Activated naive CD4-positive, alpha-beta T cell treated with anti-CD3 and anti-CD28 coated beads, Interleukin-2, amount 50 U/mL, for 24 hours (primary cell): ENCODE measurements around the gene GRIP1.

Experiments
- H3K27ac Mint-ChIP-seq: one replicate; pipeline ENCODE4 v1.8.0; 2021; ENCODE audit warnings: mild to moderate bottlenecking, mixed read lengths
- H3K27me3 Mint-ChIP-seq: one replicate; pipeline ENCODE4 v1.8.0; 2021; ENCODE audit warnings: mixed read lengths
- H3K36me3 Mint-ChIP-seq: one replicate; pipeline ENCODE4 v1.8.0; 2021; ENCODE audit warnings: mixed read lengths
- H3K4me1 Mint-ChIP-seq: one replicate; pipeline ENCODE4 v1.8.0; 2021; ENCODE audit warnings: mixed read lengths
- H3K4me3 Mint-ChIP-seq: one replicate; pipeline ENCODE4 v1.8.0; 2021; ENCODE audit warnings: mild to moderate bottlenecking, mixed read lengths
- H3K9me3 Mint-ChIP-seq: one replicate; pipeline ENCODE4 v1.8.0; 2021; ENCODE audit warnings: mixed read lengths

Gene GRIP1

DNA sequence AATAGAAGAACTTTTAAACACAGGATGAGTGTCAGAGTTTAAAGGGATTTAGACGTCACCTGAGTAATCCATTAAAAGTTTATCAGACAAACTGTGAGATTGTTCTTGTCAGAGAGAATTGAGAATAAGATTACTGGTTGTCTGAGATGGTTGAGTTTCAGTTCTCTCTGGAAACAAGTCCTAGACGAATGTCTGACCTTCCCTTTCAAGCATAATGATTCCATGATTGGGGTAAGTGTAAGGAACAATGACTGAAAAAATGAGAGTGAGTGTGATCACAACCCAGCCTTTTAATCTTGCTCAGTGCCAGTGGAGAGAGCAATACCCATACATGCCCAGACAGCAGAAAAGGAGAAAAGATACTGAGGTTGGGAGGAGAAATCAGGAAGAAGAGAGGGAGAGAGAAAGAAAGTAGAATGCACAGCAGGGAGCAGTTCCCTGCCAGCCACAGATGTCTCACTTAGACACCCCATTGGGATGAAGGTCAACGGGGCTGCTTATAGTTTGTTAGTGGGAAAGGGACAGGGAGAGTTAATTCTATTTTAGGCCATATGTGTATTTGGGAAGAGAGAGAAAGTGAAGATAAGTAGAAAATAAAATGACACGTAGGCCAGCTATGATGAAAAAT is 4.3 kb downstream of the GRIP1 start:
- Mint-ChIP-seq H3K4me3 (no peak overlapping the region), H3K9me3 (no peaks in the 10 kb centered on the region), H3K27ac (no peak overlapping the region), H3K4me1 (no peaks in the 10 kb centered on the region), H3K36me3 (peaks cover 3% of the 10 kb centered on the region), H3K27me3 (no peaks in the 10 kb centered on the region)

- no peaks in the 10 kb centered on the region for H3K4me1 Mint-ChIP-seq
- no peak overlapping the region for H3K27ac Mint-ChIP-seq
- peaks cover 2% of the 10 kb centered on the region for H3K27me3 Mint-ChIP-seq
- peaks cover 3% of the 10 kb centered on the region for H3K36me3 Mint-ChIP-seq
- H3K9me3 Mint-ChIP-seq, result no peaks in the 10 kb centered on the region
- no peak overlapping the region for H3K4me3 Mint-ChIP-seq
Observed at GRCh38 chr12:66669541-66669940, 9.3 kb downstream of the GRIP1 start.

DNA sequence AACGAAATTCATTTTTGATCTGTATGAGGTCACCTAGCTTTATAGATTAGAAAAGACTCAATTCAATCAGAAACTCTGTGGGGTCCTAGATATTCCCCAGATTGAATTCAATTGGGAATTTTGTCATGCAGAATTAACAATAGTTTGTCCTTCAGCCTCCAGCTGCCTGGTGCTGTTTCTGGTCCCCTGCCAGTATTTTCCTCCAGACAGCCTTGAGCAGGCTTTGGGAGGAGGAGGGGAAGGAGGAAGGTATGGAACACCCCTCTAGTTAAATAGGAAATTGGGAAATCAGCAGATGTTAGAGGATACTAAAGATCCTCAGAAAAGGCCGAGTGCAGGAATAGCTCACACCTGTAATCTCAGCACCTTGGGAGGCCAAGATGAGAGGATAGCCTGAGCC is 10.6 kb downstream of the GRIP1 start:
- Mint-ChIP-seq H3K4me3 (no peak overlapping the region), H3K4me1 (no peaks in the 10 kb centered on the region), H3K27ac (no peak overlapping the region), H3K27me3 (peaks cover 2% of the 10 kb centered on the region), H3K9me3 (no peaks in the 10 kb centered on the region), H3K36me3 (peaks cover 3% of the 10 kb centered on the region)

GRCh38 chr12:66667906-66668305 is 11.0 kb downstream of the GRIP1 start:
- H3K27me3 Mint-ChIP-seq, result peaks cover 2% of the 10 kb centered on the region
- H3K27ac Mint-ChIP-seq, result no peak overlapping the region
- H3K4me3 Mint-ChIP-seq, result no peak overlapping the region
- peaks cover 3% of the 10 kb centered on the region for H3K36me3 Mint-ChIP-seq
- H3K9me3 Mint-ChIP-seq, result no peaks in the 10 kb centered on the region
- no peaks in the 10 kb centered on the region for H3K4me1 Mint-ChIP-seq

GRCh38 chr12:66666481-66666880 is 12.4 kb downstream of the GRIP1 start:
- H3K36me3 Mint-ChIP-seq, result peaks cover 3% of the 10 kb centered on the region
- H3K27me3 Mint-ChIP-seq, result peaks cover 4% of the 10 kb centered on the region

DNA sequence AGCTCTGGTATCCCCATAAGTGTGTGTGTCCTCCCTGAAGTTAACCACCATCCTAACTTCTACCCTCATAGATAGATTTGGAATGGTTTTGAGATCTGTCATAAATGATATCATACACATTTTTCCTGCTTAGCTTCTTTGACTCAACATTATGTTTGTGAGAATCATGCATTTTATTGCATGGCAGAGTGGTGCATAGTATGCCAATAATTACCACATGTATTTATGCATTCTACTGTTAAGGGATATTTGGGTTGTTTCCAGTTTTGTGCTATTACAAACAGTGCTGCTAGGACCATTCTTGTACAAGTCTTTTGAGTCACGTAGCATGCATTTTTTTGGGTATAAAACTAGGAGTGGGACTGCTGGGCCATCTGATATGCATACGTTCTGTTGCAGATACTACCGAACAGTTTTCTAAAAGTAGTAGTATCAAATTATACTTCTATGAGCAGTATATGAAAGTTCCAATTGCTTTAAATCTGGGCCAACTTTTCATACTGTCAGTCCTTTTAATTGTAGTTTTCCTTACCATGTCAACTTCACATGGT is 13.4 kb downstream of the GRIP1 start:
- peaks cover 4% of the 10 kb centered on the region for H3K27me3 Mint-ChIP-seq
- H3K36me3 Mint-ChIP-seq, result peaks cover 3% of the 10 kb centered on the region
- H3K27ac Mint-ChIP-seq, result no peak overlapping the region
- H3K4me3 Mint-ChIP-seq, result no peak overlapping the region
- peaks cover 3% of the 10 kb centered on the region for H3K4me1 Mint-ChIP-seq
- H3K9me3 Mint-ChIP-seq, result no peaks in the 10 kb centered on the region

More at GRCh38 chr12:66666481-66666880, 12.4 kb downstream of the GRIP1 start:
- Mint-ChIP-seq H3K27ac (no peak overlapping the region), H3K9me3 (no peaks in the 10 kb centered on the region), H3K4me1 (peaks cover 3% of the 10 kb centered on the region), H3K4me3 (no peak overlapping the region)

DNA sequence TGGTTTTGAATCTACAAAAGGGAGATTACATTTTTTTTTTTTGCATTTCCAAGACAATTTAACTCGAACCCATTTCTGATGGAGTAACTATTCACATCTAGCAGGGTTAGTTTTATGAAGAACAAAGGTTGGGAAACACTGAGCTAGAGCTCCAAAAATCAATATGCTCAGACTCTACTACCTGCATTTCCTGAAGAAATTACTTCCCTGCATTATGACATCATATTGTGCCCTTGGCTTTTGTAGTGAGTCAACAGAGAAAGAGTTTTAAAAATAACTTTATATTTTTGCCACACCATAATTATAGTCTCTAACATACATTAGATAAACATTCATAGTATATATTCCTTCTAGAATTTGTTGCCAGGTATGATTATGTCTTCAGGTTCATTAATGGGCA is 14.8 kb downstream of the GRIP1 start:
- no peak overlapping the region for H3K27ac Mint-ChIP-seq
- no peak overlapping the region for H3K4me3 Mint-ChIP-seq
- peaks cover 4% of the 10 kb centered on the region for H3K27me3 Mint-ChIP-seq
- no peaks in the 10 kb centered on the region for H3K9me3 Mint-ChIP-seq
- peaks cover 3% of the 10 kb centered on the region for H3K36me3 Mint-ChIP-seq
- peaks cover 3% of the 10 kb centered on the region for H3K4me1 Mint-ChIP-seq

DNA sequence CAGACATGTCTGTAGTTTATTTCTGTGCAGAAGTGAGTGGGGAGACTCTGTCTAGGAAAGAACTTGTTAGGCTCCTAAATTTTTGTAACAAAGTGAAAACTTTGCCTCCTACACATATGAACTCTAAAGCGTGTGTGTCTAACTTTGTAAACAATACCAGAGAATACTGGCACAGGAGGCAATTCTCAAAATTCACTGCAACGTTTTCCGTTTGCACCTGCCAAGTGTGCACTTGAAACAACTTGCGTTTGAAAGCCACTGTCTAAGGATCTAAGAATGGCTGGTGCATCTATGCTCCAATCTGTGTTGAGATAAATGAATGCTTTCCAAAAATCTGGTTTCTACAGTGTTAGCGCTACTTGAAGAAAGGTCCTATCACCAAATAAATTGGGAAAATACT is 15.3 kb downstream of the GRIP1 start:
- H3K4me3 Mint-ChIP-seq, result no peak overlapping the region
- H3K36me3 Mint-ChIP-seq, result peaks cover 3% of the 10 kb centered on the region
- H3K27me3 Mint-ChIP-seq, result peaks cover 4% of the 10 kb centered on the region
- peaks cover 3% of the 10 kb centered on the region for H3K4me1 Mint-ChIP-seq
- H3K27ac Mint-ChIP-seq, result no peak overlapping the region
- H3K9me3 Mint-ChIP-seq, result no peaks in the 10 kb centered on the region

GRCh38 chr12:66662729-66663128 is 16.1 kb downstream of the GRIP1 start:
- Mint-ChIP-seq H3K4me1 (peaks cover 3% of the 10 kb centered on the region), H3K9me3 (no peaks in the 10 kb centered on the region), H3K4me3 (no peak overlapping the region), H3K27me3 (peaks cover 2% of the 10 kb centered on the region), H3K36me3 (peaks cover 3% of the 10 kb centered on the region), H3K27ac (no peak overlapping the region)

DNA sequence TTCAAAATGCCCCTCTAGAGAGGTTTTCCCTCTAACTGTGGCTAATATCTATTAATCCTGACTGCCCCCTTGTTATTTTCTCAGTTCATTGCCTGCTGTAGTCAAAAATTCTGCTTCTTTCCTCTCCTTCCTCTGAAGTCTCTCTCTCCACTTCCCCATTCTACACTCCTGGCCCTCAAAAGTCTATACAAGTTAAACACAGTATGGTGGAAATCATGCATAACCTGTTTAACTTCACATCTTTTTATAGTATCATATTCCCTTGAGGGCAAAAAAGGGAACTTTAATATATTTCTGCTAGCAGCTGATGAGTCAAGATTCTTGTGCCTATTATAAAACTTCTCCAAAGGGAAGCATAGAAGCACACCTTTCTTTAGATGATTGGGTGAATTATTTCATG is 16.7 kb downstream of the GRIP1 start:
- H3K4me1 Mint-ChIP-seq, result peaks cover 3% of the 10 kb centered on the region
- H3K36me3 Mint-ChIP-seq, result peaks cover 3% of the 10 kb centered on the region
- no peak overlapping the region for H3K4me3 Mint-ChIP-seq
- H3K27me3 Mint-ChIP-seq, result peaks cover 2% of the 10 kb centered on the region
- no peak overlapping the region for H3K27ac Mint-ChIP-seq
- H3K9me3 Mint-ChIP-seq, result no peaks in the 10 kb centered on the region

- H3K4me3 Mint-ChIP-seq, result no peak overlapping the region
- H3K27me3 Mint-ChIP-seq, result peaks cover 2% of the 10 kb centered on the region
- H3K27ac Mint-ChIP-seq, result no peak overlapping the region
Observed at GRCh38 chr12:66661357-66661756, 17.5 kb downstream of the GRIP1 start.

DNA sequence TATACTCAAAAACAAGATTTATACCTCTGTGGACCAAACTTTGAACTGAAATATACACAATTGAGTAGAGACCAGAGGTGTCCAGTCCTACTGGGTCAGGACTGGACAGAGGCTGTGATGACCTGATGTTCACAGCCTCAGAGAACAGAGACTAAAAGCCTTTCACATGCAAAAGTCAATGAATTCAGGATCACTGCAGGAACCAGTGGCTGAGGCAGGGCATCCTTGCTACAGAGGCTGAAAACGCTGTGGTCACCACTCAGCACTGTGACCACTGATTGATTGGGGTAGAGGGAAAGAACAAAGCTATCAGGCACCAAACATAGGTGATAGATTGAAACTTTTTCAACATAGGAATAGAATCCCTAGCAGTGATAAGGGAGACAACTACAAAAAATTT is 25.1 kb downstream of the GRIP1 start:
- Mint-ChIP-seq H3K36me3 (no peaks in the 10 kb centered on the region), H3K4me1 (no peaks in the 10 kb centered on the region), H3K27ac (no peak overlapping the region), H3K4me3 (no peak overlapping the region), H3K27me3 (no peaks in the 10 kb centered on the region), H3K9me3 (no peaks in the 10 kb centered on the region)

More at GRCh38 chr12:66661357-66661756, 17.5 kb downstream of the GRIP1 start:
- no peaks in the 10 kb centered on the region for H3K36me3 Mint-ChIP-seq
- no peaks in the 10 kb centered on the region for H3K9me3 Mint-ChIP-seq
- peaks cover 3% of the 10 kb centered on the region for H3K4me1 Mint-ChIP-seq

DNA sequence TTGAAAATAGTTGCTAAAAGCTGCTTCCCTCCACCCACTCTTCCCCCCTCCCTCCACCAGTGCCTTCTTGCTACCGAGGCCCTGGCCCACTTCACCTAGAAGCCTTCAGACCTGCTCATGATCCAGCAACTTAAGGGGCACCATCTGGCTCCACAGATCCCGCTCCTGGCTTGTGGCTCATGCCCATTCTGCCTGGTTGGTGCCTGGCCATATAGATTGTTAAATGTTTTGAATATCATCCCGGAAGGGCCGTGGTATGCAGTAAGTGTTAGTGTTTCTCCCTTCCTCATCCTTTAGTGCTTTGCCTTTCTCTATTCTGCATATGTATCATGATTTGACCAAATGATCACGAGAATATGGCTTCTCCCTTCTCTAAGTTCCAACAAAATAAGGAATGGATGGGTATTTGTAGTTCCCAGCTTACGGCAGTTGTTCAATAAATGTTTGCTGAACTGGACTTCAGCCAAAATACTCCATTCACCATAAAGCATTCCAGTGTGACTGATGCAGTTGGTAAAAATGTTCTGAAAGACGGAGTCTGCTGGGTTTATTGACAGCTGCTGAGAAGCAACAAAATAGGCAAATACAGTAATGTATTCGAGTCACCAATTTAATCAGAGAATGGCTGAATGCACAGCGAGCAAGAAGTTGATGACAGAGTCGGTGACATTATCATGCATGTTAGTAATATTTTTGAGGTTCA is 30.7 kb downstream of the GRIP1 start:
- H3K4me1 Mint-ChIP-seq, result no peaks in the 10 kb centered on the region
- no peak overlapping the region for H3K4me3 Mint-ChIP-seq
- no peaks in the 10 kb centered on the region for H3K36me3 Mint-ChIP-seq
- H3K27ac Mint-ChIP-seq, result no peak overlapping the region
- H3K9me3 Mint-ChIP-seq, result no peaks in the 10 kb centered on the region
- H3K27me3 Mint-ChIP-seq, result no peaks in the 10 kb centered on the region

- Mint-ChIP-seq H3K9me3 (no peaks in the 10 kb centered on the region), H3K4me3 (no peak overlapping the region), H3K27me3 (no peaks in the 10 kb centered on the region), H3K27ac (no peak overlapping the region), H3K36me3 (no peaks in the 10 kb centered on the region), H3K4me1 (no peaks in the 10 kb centered on the region)
Observed at GRCh38 chr12:66647034-66647691, 31.7 kb downstream of the GRIP1 start.

DNA sequence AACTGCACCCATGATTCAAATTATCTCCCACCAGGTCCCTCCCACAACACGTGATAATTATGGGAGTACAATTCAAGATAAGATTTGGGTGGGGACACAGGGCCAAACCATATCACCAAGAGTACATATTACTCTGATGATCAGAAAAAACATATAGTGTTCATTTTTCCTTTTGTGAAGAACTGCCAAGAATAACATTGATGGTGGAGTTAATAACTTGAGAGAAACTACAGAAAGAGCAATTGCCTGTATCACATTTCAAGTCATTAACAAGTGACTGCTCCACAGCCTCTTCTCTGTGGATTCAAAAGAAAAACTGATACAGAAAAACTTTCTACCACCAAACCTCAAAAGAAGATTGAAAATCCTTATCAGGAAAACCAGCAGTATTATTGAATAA is 34.7 kb downstream of the GRIP1 start:
- no peaks in the 10 kb centered on the region for H3K27me3 Mint-ChIP-seq
- no peak overlapping the region for H3K4me3 Mint-ChIP-seq
- H3K27ac Mint-ChIP-seq, result no peak overlapping the region
- H3K9me3 Mint-ChIP-seq, result no peaks in the 10 kb centered on the region
- H3K36me3 Mint-ChIP-seq, result no peaks in the 10 kb centered on the region
- no peaks in the 10 kb centered on the region for H3K4me1 Mint-ChIP-seq
